ENCODE measurements around the gene BGLAP. TPM values are rescaled to one million over a fixed set of nuclear protein-coding genes. Genes with fewer than 3 reads are reported as not detected.
A peak's percentile ranks its signal among the peaks of the same experiment; 100 is the strongest.

BGLAP gene
- total RNA-seq (7.4 and 8.3 TPM in 2 replicates), polyA plus RNA-seq (1.4 and 3.1 TPM in 2 replicates), polyA minus RNA-seq (0.51 and 2.6 TPM in 2 replicates)
- 1.5 TPM for total RNA-seq (2013)

- no peak within 1 kb of the TSS for H3K4me3 ChIP-seq (ENCODE audit: control extremely low read depth in 1 of 5, extremely low read depth in 1 of 5, insufficient read depth in 1 of 5, low read depth in 2 of 5, low read length in 4 of 5)
- H3K4me1 ChIP-seq (ENCODE audit: control insufficient read depth in 2 of 2, insufficient read depth in 2 of 2, low read length in 2 of 2) = peaks cover 14 to 15% of the 10 kb centered on the region in 2 donors
- H4K20me1 ChIP-seq (ENCODE audit: control insufficient read depth, insufficient read depth, low read length, poor library complexity, severe bottlenecking) = no peaks in the 10 kb centered on the region
- 55% methylated on average over 11 of the region's 14 CpGs for WGBS (ENCODE audit: insufficient coverage)
- H3K4me2 ChIP-seq (replicated peaks; ENCODE audit: low read depth, low read length, poor library complexity, severe bottlenecking) = no peak within 1 kb of the TSS
- ATAC-seq (ENCODE audit: low read depth) = no peak
- Mint-ChIP-seq H3K27me3 (peaks cover 7% of the 10 kb centered on the region), H3K4me3 (no peak within 1 kb of the TSS), H3K4me1 (peaks cover 18% of the 10 kb centered on the region), H3K27ac (no peak within 1 kb of the TSS), H3K9me3 (ENCODE audit: insufficient read depth) (no peaks in the 10 kb centered on the region)
- H3K27ac ChIP-seq (ENCODE audit: low read length in 2 of 2) = no peak within 1 kb of the TSS
- peaks cover 0 to 3% (median 0%) of the 10 kb centered on the region in 3 donors for H3K9me3 ChIP-seq (ENCODE audit: control extremely low read depth in 1 of 3, control insufficient read depth in 2 of 3, insufficient read depth in 1 of 3, low read length in 2 of 3)
- intact Hi-C loops (cut with micrococcal nuclease) = no loop called here
- H3K27me3 ChIP-seq (replicated peaks in 1 of 4; ENCODE audit: control extremely low read depth in 1 of 4, control insufficient read depth in 3 of 4, insufficient read depth in 4 of 4, low read length in 3 of 4) = peaks cover 0 to 12% (median 0%) of the 10 kb centered on the region in 4 experiments
- TF ChIP-seq EZH2 (IDR thresholded peaks at IDR 0.05; ENCODE audit: borderline replicate concordance, insufficient read depth, low read depth, low read length, poor library complexity, severe bottlenecking) (no peak), CTCF (IDR thresholded peaks at IDR 0.05) (no peak)
- POLR2A ChIA-PET = no interaction called here
- peaks cover 4 to 25% of the 10 kb centered on the region in 2 experiments for H3K36me3 ChIP-seq (replicated peaks in 1 of 2; ENCODE audit: control extremely low read depth in 1 of 2, control insufficient read depth in 1 of 2, extremely low read depth in 1 of 2, insufficient read depth in 2 of 2, low read length in 1 of 2)
- no peak for DNase-seq
- no peaks in the 10 kb centered on the region for H3K79me2 ChIP-seq (ENCODE audit: control insufficient read depth, insufficient read depth, low read length)
- no peak within 1 kb of the TSS for H3K9ac ChIP-seq (ENCODE audit: low read length)
- H2AFZ ChIP-seq (ENCODE audit: insufficient read depth, low read depth, low read length, poor library complexity, severe bottlenecking) = no peak within 1 kb of the TSS
- CTCF ChIA-PET = no interaction called here
Measured at GRCh38 chr1:156241926-156242325, at the start of gene BGLAP. Gene BGLAP (plus strand): TSS chr1:156242184. CDS start chr1:156242232, 48 bp downstream.

DNA sequence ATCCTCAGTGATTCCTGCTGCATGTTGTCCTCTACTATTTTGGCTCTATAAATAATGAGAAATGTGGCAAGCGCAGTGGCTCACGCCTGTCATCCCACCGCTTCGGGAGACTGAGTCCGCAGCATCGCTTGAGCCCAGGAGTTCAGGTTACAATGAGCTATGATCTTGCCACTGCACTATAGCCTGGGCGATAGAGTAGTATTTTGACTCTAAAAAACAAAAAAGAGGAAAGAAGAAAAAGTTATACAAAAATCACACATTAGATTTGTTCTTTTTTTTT, 48.8 kb upstream of the BGLAP start:
- H3K4me2 ChIP-seq (replicated peaks; ENCODE audit: low read depth, low read length, poor library complexity, severe bottlenecking) = peak overlapping the region; percentile 88

More for the DNA sequence above, 48.8 kb upstream of the BGLAP start:
- peaks cover 43% of the 10 kb centered on the region for H3K79me2 ChIP-seq (ENCODE audit: control insufficient read depth, insufficient read depth, low read length)
- H3K9me3 Mint-ChIP-seq (ENCODE audit: insufficient read depth) = no peaks in the 10 kb centered on the region
- no peak for DNase-seq
- 70% methylated on average over 2 of the region's 7 CpGs for WGBS (ENCODE audit: insufficient coverage)
- intact Hi-C loops (cut with micrococcal nuclease) = loop anchor here (1.0 to 5.0 kb wide), 4 partner anchors 32 to 336 kb away; partner anchors contain the start of genes GON4L, MEX3A and SYT11
- ATAC-seq (ENCODE audit: low read depth) = no peak
- H3K4me3 Mint-ChIP-seq = peak overlapping the region; percentile 92
- ChIA-PET POLR2A (interaction anchor here (0.7 to 1.9 kb wide), 3 partner anchors 39 to 90 kb away, joined by 4 to 10 read pairs (median 4); partner anchors contain the start of genes SEMA4A and SMG5), CTCF (interaction anchor here (0.7 to 1.7 kb wide), 4 partner anchors 32 to 49 kb away, joined by 3 to 8 read pairs (median 5); no protein-coding TSS in a partner anchor)
- H3K27me3 ChIP-seq (replicated peaks in 1 of 4; ENCODE audit: control extremely low read depth in 1 of 4, control insufficient read depth in 3 of 4, insufficient read depth in 4 of 4, low read length in 3 of 4) = no peaks in the 10 kb centered on the region
- H3K27me3 Mint-ChIP-seq = no peaks in the 10 kb centered on the region
- H3K27ac ChIP-seq (ENCODE audit: low read length in 2 of 2) = peak overlapping the region; percentile 80 to 86
- H3K36me3 ChIP-seq (replicated peaks in 1 of 2; ENCODE audit: control extremely low read depth in 1 of 2, control insufficient read depth in 1 of 2, extremely low read depth in 1 of 2, insufficient read depth in 2 of 2, low read length in 1 of 2) = peaks cover 0 to 18% of the 10 kb centered on the region in 2 experiments
- H3K4me1 ChIP-seq (ENCODE audit: control insufficient read depth in 2 of 2, insufficient read depth in 2 of 2, low read length in 2 of 2) = peaks cover 10 to 14% of the 10 kb centered on the region in 2 donors
- TF ChIP-seq CTCF (IDR thresholded peaks at IDR 0.05) = no peak
- TF ChIP-seq EZH2 (IDR thresholded peaks at IDR 0.05; ENCODE audit: borderline replicate concordance, insufficient read depth, low read depth, low read length, poor library complexity, severe bottlenecking) = no peak
- H3K9ac ChIP-seq (ENCODE audit: low read length) = peak overlapping the region; percentile 84
- H4K20me1 ChIP-seq (ENCODE audit: control insufficient read depth, insufficient read depth, low read length, poor library complexity, severe bottlenecking) = peaks cover 14% of the 10 kb centered on the region
- peak overlapping the region; percentile 20 for H3K27ac Mint-ChIP-seq
- peak overlapping the region; percentile 87 for H2AFZ ChIP-seq (ENCODE audit: insufficient read depth, low read depth, low read length, poor library complexity, severe bottlenecking)
- peak overlapping the region; percentile 61 to 94 (median 84) for H3K4me3 ChIP-seq (ENCODE audit: control extremely low read depth in 1 of 5, extremely low read depth in 1 of 5, insufficient read depth in 1 of 5, low read depth in 2 of 5, low read length in 4 of 5)
- H3K9me3 ChIP-seq (ENCODE audit: control extremely low read depth in 1 of 3, control insufficient read depth in 2 of 3, insufficient read depth in 1 of 3, low read length in 2 of 3) = peaks cover 0 to 4% (median 0%) of the 10 kb centered on the region in 3 donors
- peaks cover 31% of the 10 kb centered on the region for H3K4me1 Mint-ChIP-seq

Measured in B cell (primary cell).